Glutamatergic neuron (in vitro differentiated cells): ENCODE measurements around the gene ELF2. TPM values are rescaled to one million over a fixed set of nuclear protein-coding genes. Genes with fewer than 3 reads are reported as not detected.

Experiments used
- DNase-seq: peaks from one replicate; pipeline ENCODE4 v3.0.0; 2022
- H3K27ac Mint-ChIP-seq: one replicate; pipeline ENCODE4 v1.8.0; 2020; ENCODE audit warnings: mild to moderate bottlenecking, mixed read lengths, inconsistent platforms; ENCODE audit not compliant: unreplicated experiment
- H3K27me3 Mint-ChIP-seq: one replicate; pipeline ENCODE4 v1.8.0; 2020; ENCODE audit warnings: mild to moderate bottlenecking, moderate library complexity, mixed read lengths, inconsistent platforms; ENCODE audit not compliant: unreplicated experiment
- H3K36me3 Mint-ChIP-seq: one replicate; pipeline ENCODE4 v1.8.0; 2020; ENCODE audit warnings: mild to moderate bottlenecking, mixed read lengths, inconsistent platforms; ENCODE audit not compliant: unreplicated experiment
- H3K4me1 Mint-ChIP-seq: one replicate; pipeline ENCODE4 v1.8.0; 2020; ENCODE audit warnings: mild to moderate bottlenecking, low read depth, mixed read lengths, inconsistent platforms; ENCODE audit not compliant: unreplicated experiment
- H3K4me3 Mint-ChIP-seq: one replicate; pipeline ENCODE4 v1.8.0; 2020; ENCODE audit warnings: mild to moderate bottlenecking, mixed read lengths, inconsistent platforms; ENCODE audit not compliant: unreplicated experiment
- H3K9me3 Mint-ChIP-seq: one replicate; pipeline ENCODE4 v1.8.0; 2020; ENCODE audit warnings: mild to moderate bottlenecking, moderate library complexity, mixed read lengths, inconsistent platforms; ENCODE audit not compliant: unreplicated experiment
- CTCF ChIP-seq: fragments of 200-600 bp; sonication (generic); IDR thresholded peaks from one replicate; pipeline ENCODE4 v1.5.0; 2021; ENCODE audit not compliant: partially characterized antibody, unreplicated experiment
- total RNA-seq: library from RNA; stranded (reverse); fragmentation: NEBNext Ultra II Directional; extraction: Animal tissue kit (Norgen Biotek cat#: 25700); gene quantifications from one replicate; pipeline ENCODE4 v1.2.1, GENCODE V29; 2021; ENCODE audit not compliant: unreplicated experiment

Gene ELF2
- total RNA-seq, 1 donor from 2014 or later: 32.4 TPM

- no peak for TF ChIP-seq CTCF
- Mint-ChIP-seq H3K4me3 (no peak overlapping the region), H3K27me3 (no peaks in the 10 kb centered on the region), H3K9me3 (no peaks in the 10 kb centered on the region), H3K4me1 (no peaks in the 10 kb centered on the region), H3K27ac (no peak overlapping the region), H3K36me3 (peaks cover 5% of the 10 kb centered on the region)
- DNase-seq: no peak
These were observed 126.6 kb downstream of the ELF2 start for GRCh38 chr4:139050446-139050845.

- H3K27ac Mint-ChIP-seq: no peak overlapping the region
- H3K4me3 Mint-ChIP-seq: no peak overlapping the region
- H3K27me3 Mint-ChIP-seq: no peaks in the 10 kb centered on the region
- peaks cover 1% of the 10 kb centered on the region for H3K9me3 Mint-ChIP-seq
- no peak for DNase-seq
- H3K36me3 Mint-ChIP-seq: peaks cover 5% of the 10 kb centered on the region
- peaks cover 3% of the 10 kb centered on the region for H3K4me1 Mint-ChIP-seq
- no peak for TF ChIP-seq CTCF
These were observed 129.0 kb downstream of the ELF2 start for GRCh38 chr4:139048026-139048425.

GRCh38 chr4:139044291-139044690 is 132.7 kb downstream of the ELF2 start:
- no peak for TF ChIP-seq CTCF

GRCh38 chr4:139042981-139043460 is 134.0 kb downstream of the ELF2 start:
- peak overlapping the region; percentile 59 for H3K27ac Mint-ChIP-seq
- H3K4me1 Mint-ChIP-seq: peaks cover 7% of the 10 kb centered on the region
- DNase-seq: peak; percentile 45
- no peaks in the 10 kb centered on the region for H3K27me3 Mint-ChIP-seq
- no peak for TF ChIP-seq CTCF
- peaks cover 4% of the 10 kb centered on the region for H3K9me3 Mint-ChIP-seq
- H3K4me3 Mint-ChIP-seq: no peak overlapping the region
- no peaks in the 10 kb centered on the region for H3K36me3 Mint-ChIP-seq

More at GRCh38 chr4:139044291-139044690, 132.7 kb downstream of the ELF2 start:
- peaks cover 5% of the 10 kb centered on the region for H3K36me3 Mint-ChIP-seq
- H3K27me3 Mint-ChIP-seq: no peaks in the 10 kb centered on the region
- H3K27ac Mint-ChIP-seq: no peak overlapping the region
- H3K4me1 Mint-ChIP-seq: peaks cover 5% of the 10 kb centered on the region
- peaks cover 4% of the 10 kb centered on the region for H3K9me3 Mint-ChIP-seq
- H3K4me3 Mint-ChIP-seq: no peak overlapping the region
- no peak for DNase-seq

GRCh38 chr4:139038874-139039443 is 138.1 kb downstream of the ELF2 start:
- peaks cover 6% of the 10 kb centered on the region for H3K9me3 Mint-ChIP-seq
- no peak overlapping the region for H3K4me3 Mint-ChIP-seq
- peak overlapping the region; percentile 26 for H3K27ac Mint-ChIP-seq
- TF ChIP-seq CTCF: no peak
- H3K27me3 Mint-ChIP-seq: peaks cover 3% of the 10 kb centered on the region
- H3K4me1 Mint-ChIP-seq: peaks cover 15% of the 10 kb centered on the region
- no peak for DNase-seq
- H3K36me3 Mint-ChIP-seq: no peaks in the 10 kb centered on the region
